ENCODE results near the gene DAPK2. TPM values are rescaled to one million over a fixed set of nuclear protein-coding genes. Genes with fewer than 3 reads are reported as not detected.

The DAPK2 gene
- total RNA-seq, 1 donor = 23.5 TPM

DNA sequence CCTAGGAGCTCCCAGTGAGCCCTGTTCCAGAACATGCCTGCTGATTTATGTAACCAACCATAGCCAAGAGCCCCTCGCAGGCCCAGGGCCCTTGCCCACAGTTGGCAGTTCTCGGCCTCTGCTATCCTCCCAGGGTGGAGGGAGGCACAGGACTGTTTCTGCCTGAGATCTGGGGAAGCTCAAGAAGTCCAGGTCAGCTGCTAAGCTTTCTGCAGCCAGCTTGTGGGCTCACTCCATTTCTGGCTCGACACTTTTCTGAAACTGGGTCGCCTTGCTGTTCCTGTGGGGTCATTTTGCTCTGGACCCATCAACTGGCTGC is 140.1 kb downstream of the DAPK2 start:
- no peak overlapping the region for H3K4me2 ChIP-seq (ENCODE audit: insufficient read depth, low read length)
- no peak for TF ChIP-seq CTCF (IDR thresholded peaks at IDR 0.05; ENCODE audit: extremely low read depth, low read depth, low read length)
- no peak for DNase-seq (ENCODE audit: insufficient read length, low spot score, missing footprints)
- H3K4me1 ChIP-seq (ENCODE audit: insufficient read depth, low read length) = peaks cover 20% of the 10 kb centered on the region
- no peaks in the 10 kb centered on the region for H3K27me3 ChIP-seq (ENCODE audit: insufficient read depth, low read length)
- H3K4me3 ChIP-seq (ENCODE audit: insufficient read depth, low read length) = no peak overlapping the region
- no peaks in the 10 kb centered on the region for H4K20me1 ChIP-seq (ENCODE audit: insufficient read depth, low read length)
- no peaks in the 10 kb centered on the region for H3K9me3 ChIP-seq (ENCODE audit: low read depth, low read length)
- no peaks in the 10 kb centered on the region for H3K79me2 ChIP-seq (ENCODE audit: insufficient read depth, low read length)
- H2AFZ ChIP-seq (ENCODE audit: low read length) = no peak overlapping the region
- H3K36me3 ChIP-seq (ENCODE audit: insufficient read depth, low read length) = no peaks in the 10 kb centered on the region
- no peak overlapping the region for H3K27ac ChIP-seq (ENCODE audit: low read depth, low read length)

- Histone ChIP-seq H3K36me3 (ENCODE audit: insufficient read depth, low read length) (no peaks in the 10 kb centered on the region), H3K27me3 (ENCODE audit: insufficient read depth, low read length) (no peaks in the 10 kb centered on the region), H2AFZ (ENCODE audit: low read length) (no peak overlapping the region), H4K20me1 (ENCODE audit: insufficient read depth, low read length) (no peaks in the 10 kb centered on the region), H3K27ac (ENCODE audit: low read depth, low read length) (no peak overlapping the region), H3K79me2 (ENCODE audit: insufficient read depth, low read length) (no peaks in the 10 kb centered on the region), H3K4me2 (ENCODE audit: insufficient read depth, low read length) (no peak overlapping the region), H3K4me1 (ENCODE audit: insufficient read depth, low read length) (peaks cover 20% of the 10 kb centered on the region), H3K4me3 (ENCODE audit: insufficient read depth, low read length) (no peak overlapping the region), H3K9me3 (ENCODE audit: low read depth, low read length) (no peaks in the 10 kb centered on the region)
- no peak for TF ChIP-seq CTCF (IDR thresholded peaks at IDR 0.05; ENCODE audit: extremely low read depth, low read depth, low read length)
- DNase-seq (ENCODE audit: insufficient read length, low spot score, missing footprints) = peak; percentile 63
Observed at GRCh38 chr15:63905558-63906265, 140.6 kb downstream of the DAPK2 start.

- Histone ChIP-seq H3K4me3 (ENCODE audit: insufficient read depth, low read length) (no peak overlapping the region), H4K20me1 (ENCODE audit: insufficient read depth, low read length) (no peaks in the 10 kb centered on the region), H3K79me2 (ENCODE audit: insufficient read depth, low read length) (no peaks in the 10 kb centered on the region), H3K27ac (ENCODE audit: low read depth, low read length) (no peak overlapping the region), H3K4me2 (ENCODE audit: insufficient read depth, low read length) (no peak overlapping the region), H3K36me3 (ENCODE audit: insufficient read depth, low read length) (no peaks in the 10 kb centered on the region), H3K4me1 (ENCODE audit: insufficient read depth, low read length) (peaks cover 16% of the 10 kb centered on the region), H2AFZ (ENCODE audit: low read length) (no peak overlapping the region), H3K9me3 (ENCODE audit: low read depth, low read length) (no peaks in the 10 kb centered on the region), H3K27me3 (ENCODE audit: insufficient read depth, low read length) (no peaks in the 10 kb centered on the region)
- TF ChIP-seq CTCF (IDR thresholded peaks at IDR 0.05; ENCODE audit: extremely low read depth, low read depth, low read length) = no peak
- DNase-seq (ENCODE audit: insufficient read length, low spot score, missing footprints) = no peak
Observed at GRCh38 chr15:63905131-63905530, 141.2 kb downstream of the DAPK2 start.

GRCh38 chr15:63904042-63904441 is 142.2 kb downstream of the DAPK2 start:
- TF ChIP-seq CTCF (IDR thresholded peaks at IDR 0.05; ENCODE audit: extremely low read depth, low read depth, low read length) = no peak
- H4K20me1 ChIP-seq (ENCODE audit: insufficient read depth, low read length) = no peaks in the 10 kb centered on the region

More at GRCh38 chr15:63904042-63904441, 142.2 kb downstream of the DAPK2 start:
- Histone ChIP-seq H3K27ac (ENCODE audit: low read depth, low read length) (no peak overlapping the region), H3K79me2 (ENCODE audit: insufficient read depth, low read length) (no peaks in the 10 kb centered on the region), H3K4me1 (ENCODE audit: insufficient read depth, low read length) (peaks cover 5% of the 10 kb centered on the region), H3K27me3 (ENCODE audit: insufficient read depth, low read length) (no peaks in the 10 kb centered on the region), H3K9me3 (ENCODE audit: low read depth, low read length) (no peaks in the 10 kb centered on the region), H3K4me2 (ENCODE audit: insufficient read depth, low read length) (no peak overlapping the region), H3K4me3 (ENCODE audit: insufficient read depth, low read length) (no peak overlapping the region), H2AFZ (ENCODE audit: low read length) (no peak overlapping the region), H3K36me3 (ENCODE audit: insufficient read depth, low read length) (no peaks in the 10 kb centered on the region)
- no peak for DNase-seq (ENCODE audit: insufficient read length, low spot score, missing footprints)
